Adrenal gland (tissue), 12 donors: ENCODE results near the gene GFRA1. TPM values are rescaled to one million over a fixed set of nuclear protein-coding genes. Genes with fewer than 3 reads are reported as not detected.

ENCODE experiments used
- DNase-seq, 7 donors: peaks; one replicate each; pipeline ENCODE4 v3.0.0-alpha.2; 2019 to 2020
- H3K27ac ChIP-seq, 5 donors: fragments of 200-600 bp; sonication (generic) in 4 of 5; 1 replicate in 3 of 5; 2 replicates in 2 of 5; pipeline versions ENCODE4 v1.5.1 to v1.8.0; 2016 to 2020; ENCODE audit warnings: mild to moderate bottlenecking in 1 of 5
- H3K27me3 ChIP-seq: fragments of 200-600 bp; 2 replicates; pipeline ENCODE4 v1.8.0; 2021
- H3K36me3 ChIP-seq, 2 donors: fragments of 200-600 bp; replicated peaks in 1 of 2; 1 replicate in 1 of 2; 2 replicates in 1 of 2; pipeline versions ENCODE4 v1.5.1 to v1.8.0; 2018 to 2022
- H3K4me1 ChIP-seq, 2 donors: fragments of 200-600 bp; replicated peaks in 1 of 2; 1 replicate in 1 of 2; 2 replicates in 1 of 2; pipeline versions ENCODE4 v1.5.1 to v1.8.0; 2018 to 2021
- H3K4me3 ChIP-seq, 4 donors: fragments of 200-600 bp; sonication (generic) in 3 of 4; one replicate each; pipeline ENCODE4 v1.5.1; 2016 to 2018
- H3K9me3 ChIP-seq, 3 donors: fragments of 200-600 bp; sonication (generic) in 1 of 3; replicated peaks in 1 of 3; 1 replicate in 2 of 3; 2 replicates in 1 of 3; pipeline versions ENCODE4 v1.5.1 to v1.8.0; 2016 to 2021
- CTCF ChIP-seq, 6 experiments: fragments of 450-650 bp in 4 of 6; fragments of 200-600 bp in 2 of 6; sonication (generic) in 1 of 6; IDR thresholded peaks; 1 replicate in 5 of 6; 2 replicates in 1 of 6; pipeline versions ENCODE4 v1.5.1 to v1.8.0; 2016 to 2021; ENCODE audit warnings: antibody characterized with exemption in 6 of 6, mild to moderate bottlenecking in 2 of 6, moderate library complexity in 1 of 6
- POLR2A ChIP-seq, 2 donors: fragments of 450-650 bp; IDR thresholded peaks; one replicate each; pipeline ENCODE4 v1.6.1; 2017; ENCODE audit warnings: antibody characterized with exemption in 2 of 2, mild to moderate bottlenecking in 2 of 2, moderate library complexity in 1 of 2
- WGBS, 4 donors: extraction: QIAGEN DNeasy Blood & Tissue Kit in 2 of 4; methylation state at CpG; one replicate each; pipeline versions ENCODE4 v1.1.5 to v1.1.7; 2013 to 2017; 5-methylcytosine and 5-hydroxymethylcytosine counted together
- intact Hi-C, 2 donors: fragments of 100-400 bp; cut with DNase I; formaldehyde crosslinking; loops; one replicate each; pipeline versions ENCODE4 v1.14.1 to v1.15.0; 2022 to 2023
- polyA plus RNA-seq, 3 donors: library from polyadenylated mRNA; stranded (reverse); fragments of 200-250 nt in 2 of 3; fragments of 350-450 nt in 1 of 3; fragmentation: Illumina TruSeq in 1 of 3; extraction: RNeasy Lipid Tissue Mini Kit (QIAGEN cat#74804) in 1 of 3; gene quantifications; one replicate each; pipeline ENCODE4 v1.2.3, GENCODE V29; 2013 to 2014
- total RNA-seq, 9 donors: library from RNA; depleted of rRNA in 4 of 9; stranded (reverse); fragments of >200 nt in 4 of 9; fragments of 120-200 nt in 1 of 9; fragmentation: NEBNext Ultra II Directional in 1 of 9; extraction: Animal tissue kit (Norgen Biotek cat#: 25700) in 1 of 9; gene quantifications; one replicate each; pipeline versions ENCODE4 v1.1.0 to v1.2.4, GENCODE V29; 2013 to 2023
- donor health status: healthy with polysubstance abuse.
- donor health status: Bipolar disorder and iron deficiency.
- donor health status: DM: yes; HTN: yes; CAD: no.
- donor health status: DM: no; HTN: no; CAD: no.
- donor health status: DM: no; HTN: no; CAD: no.
- donor health status: DM: yes; HTN: yes; CAD: no.

Gene GFRA1
- total and polyA plus RNA-seq, 12 donors = 0.61 to 12.9 (median 2.6) TPM

GRCh38 chr10:116255886-116256751 lies 16.9 kb downstream of the GFRA1 start:
- 62 to 65% (median 64%) methylated on average over 11 to 12 of the region's 12 CpGs for WGBS, 4 donors
- DNase-seq = no peak

GRCh38 chr10:116254422-116255155 lies 18.4 kb downstream of the GFRA1 start:
- H3K27ac ChIP-seq = no peak overlapping the region
- intact Hi-C loops = no loop called here
- no peaks in the 10 kb centered on the region for H3K36me3 ChIP-seq
- H3K9me3 ChIP-seq = no peaks in the 10 kb centered on the region
- no peaks in the 10 kb centered on the region for H3K27me3 ChIP-seq
- no peak for DNase-seq
- TF ChIP-seq CTCF (IDR thresholded peaks at IDR 0.05) = no peak
- TF ChIP-seq POLR2A (IDR thresholded peaks at IDR 0.05) = no peak
- H3K4me1 ChIP-seq = no peaks in the 10 kb centered on the region
- WGBS, 4 donors = 38 to 54% (median 51%) methylated on average over 7 of the region's 7 CpGs
- no peak overlapping the region for H3K4me3 ChIP-seq

More at GRCh38 chr10:116255886-116256751, 16.9 kb downstream of the GFRA1 start:
- H3K4me1 ChIP-seq = no peaks in the 10 kb centered on the region
- H3K36me3 ChIP-seq = no peaks in the 10 kb centered on the region
- H3K27me3 ChIP-seq = no peaks in the 10 kb centered on the region
- TF ChIP-seq CTCF (IDR thresholded peaks at IDR 0.05) = no peak
- no peak for TF ChIP-seq POLR2A (IDR thresholded peaks at IDR 0.05)
- no peak overlapping the region for H3K27ac ChIP-seq
- H3K9me3 ChIP-seq = no peaks in the 10 kb centered on the region
- intact Hi-C loops = no loop called here
- H3K4me3 ChIP-seq = no peak overlapping the region

- no peaks in the 10 kb centered on the region for H3K36me3 ChIP-seq
- TF ChIP-seq CTCF (IDR thresholded peaks at IDR 0.05) (no peak), POLR2A (IDR thresholded peaks at IDR 0.05) (no peak)
- intact Hi-C loops = no loop called here
- WGBS, 4 donors = 89 to 95% (median 90%) methylated on average over 4 of the region's 4 CpGs
- H3K4me1 ChIP-seq = no peaks in the 10 kb centered on the region
- no peak overlapping the region for H3K4me3 ChIP-seq
- H3K9me3 ChIP-seq = no peaks in the 10 kb centered on the region
- H3K27me3 ChIP-seq = no peaks in the 10 kb centered on the region
- no peak for DNase-seq
- no peak overlapping the region for H3K27ac ChIP-seq
These were observed 19.3 kb downstream of the GFRA1 start for GRCh38 chr10:116253716-116254115.

GRCh38 chr10:116251602-116252395 lies 21.2 kb downstream of the GFRA1 start:
- no peaks in the 10 kb centered on the region for H3K4me1 ChIP-seq
- DNase-seq = no peak

More at GRCh38 chr10:116251602-116252395, 21.2 kb downstream of the GFRA1 start:
- no peak overlapping the region for H3K4me3 ChIP-seq
- H3K27me3 ChIP-seq = no peaks in the 10 kb centered on the region
- 88 to 92% (median 89%) methylated on average over 12 of the region's 12 CpGs for WGBS, 4 donors
- intact Hi-C loops = no loop called here
- H3K27ac ChIP-seq = no peak overlapping the region
- no peak for TF ChIP-seq CTCF (IDR thresholded peaks at IDR 0.05)
- TF ChIP-seq POLR2A (IDR thresholded peaks at IDR 0.05) = no peak
- no peaks in the 10 kb centered on the region for H3K36me3 ChIP-seq
- H3K9me3 ChIP-seq = no peaks in the 10 kb centered on the region
